SK-N-SH (cell line): ENCODE measurements around the gene LENG9. TPM values are rescaled to one million over a fixed set of nuclear protein-coding genes. Genes with fewer than 3 reads are reported as not detected.

Source experiments
- CTCF ChIA-PET: fragments of 300-600, 350-600 bp; formaldehyde crosslinking; extraction: SDS; loops from one replicate; lab custom pipeline; 2021; lab: Yijun Ruan, JAX
- POLR2A ChIA-PET: fragments of 350-600 bp; sonication (Branson Sonifier 250); formaldehyde crosslinking; extraction: SDS; loops from one replicate; lab custom pipeline; 2020; ENCODE audit warnings: antibody characterized with exemption, inconsistent platforms; lab: Yijun Ruan, JAX
- DNase-seq: peaks from one replicate; pipeline ENCODE4 v3.0.0; 2012
- H2AFZ ChIP-seq: fragments of 200-600 bp; sonication (generic); 2 replicates; pipeline ENCODE4 v1.8.1; 2016; ENCODE audit warnings: antibody characterized with exemption, mild to moderate bottlenecking, low read depth
- H3F3A ChIP-seq: fragments of 200-600 bp; sonication (generic); replicated peaks from 2 replicates; pipeline ENCODE3; 2016; ENCODE audit warnings: antibody characterized with exemption, mild to moderate bottlenecking; ENCODE audit not compliant: insufficient read depth
- H3K27ac ChIP-seq, 2 experiments: fragments of 200-500 bp in 1 of 2; fragments of 200-600 bp in 1 of 2; sonication (Bioruptor generic) in 1 of 2; sonication (generic), shearing (Covaris generic) in 1 of 2; 2 replicates each; pipeline versions ENCODE4 v1.5.1 to v1.6.1; 2014 to 2016; ENCODE audit warnings: low read depth in 2 of 2, inconsistent platforms in 1 of 2, low read length in 1 of 2, mild to moderate bottlenecking in 1 of 2, mixed read lengths in 1 of 2
- H3K27me3 ChIP-seq: fragments of 200-600 bp; sonication (generic), shearing (Covaris generic); 2 replicates; pipeline ENCODE4 v1.6.1; 2016; ENCODE audit warnings: mixed run types; ENCODE audit not compliant: insufficient read depth
- H3K36me3 ChIP-seq, 2 experiments: fragments of 200-500 bp in 1 of 2; fragments of 200-600 bp in 1 of 2; sonication (Bioruptor generic) in 1 of 2; sonication (generic) in 1 of 2; replicated peaks in 1 of 2; 2 replicates each; pipeline versions ENCODE3 to v1.5.1; 2014 to 2016; ENCODE audit warnings: low read length in 1 of 2, mild to moderate bottlenecking in 1 of 2; ENCODE audit not compliant: insufficient read depth in 2 of 2, control insufficient read depth in 1 of 2
- H3K4me1 ChIP-seq, 2 experiments: fragments of 200-500 bp in 1 of 2; fragments of 200-600 bp in 1 of 2; sonication (Bioruptor generic) in 1 of 2; sonication (generic), shearing (Covaris generic) in 1 of 2; 2 replicates each; pipeline versions ENCODE4 v1.5.1 to v1.6.1; 2014 to 2016; ENCODE audit warnings: low read depth in 1 of 2, low read length in 1 of 2, mixed run types in 1 of 2; ENCODE audit not compliant: insufficient read depth in 2 of 2, control insufficient read depth in 1 of 2
- H3K4me2 ChIP-seq: fragments of 200-600 bp; sonication (generic), shearing (Covaris generic); 2 replicates; pipeline ENCODE4 v1.6.1; 2017; ENCODE audit warnings: mixed run types
- H3K4me3 ChIP-seq, 2 experiments: fragments of 200-500 bp in 1 of 2; fragments of 200-600 bp in 1 of 2; sonication (Bioruptor generic) in 1 of 2; sonication (generic), shearing (Covaris generic) in 1 of 2; 2 replicates each; pipeline versions ENCODE4 v1.5.1 to v1.8.1; 2014 to 2016; ENCODE audit warnings: low read depth in 2 of 2, inconsistent platforms in 1 of 2, low read length in 1 of 2, mild to moderate bottlenecking in 1 of 2, mixed read lengths in 1 of 2, moderate library complexity in 1 of 2
- H3K79me2 ChIP-seq: fragments of 200-600 bp; sonication (generic); 2 replicates; pipeline ENCODE4 v1.8.1; 2017; ENCODE audit warnings: mild to moderate bottlenecking; ENCODE audit not compliant: insufficient read depth
- H3K9ac ChIP-seq: fragments of 200-600 bp; sonication (generic); 2 replicates; pipeline ENCODE4 v1.6.1; 2017; ENCODE audit warnings: mixed run types
- H3K9me2 ChIP-seq: fragments of 200-600 bp; sonication (generic); 2 replicates; pipeline ENCODE4 v1.6.1; 2017; ENCODE audit warnings: mixed run types
- H3K9me3 ChIP-seq: fragments of 200-600 bp; sonication (generic); 2 replicates; pipeline ENCODE4 v1.6.1; 2017; ENCODE audit warnings: mixed run types, mild to moderate bottlenecking, moderate library complexity
- H4K20me1 ChIP-seq: fragments of 200-600 bp; sonication (generic); 2 replicates; pipeline ENCODE4 v1.6.1; 2017; ENCODE audit warnings: mild to moderate bottlenecking, mixed run types; ENCODE audit not compliant: insufficient read depth
- CHD2 ChIP-seq: fragments of 150-350 bp; IDR thresholded peaks from 2 replicates; pipeline ENCODE4 v1.6.1; 2018; ENCODE audit warnings: low read length; ENCODE audit not compliant: partially characterized antibody
- FOXJ3 ChIP-seq: sonication (generic); formaldehyde crosslinking; IDR thresholded peaks from 2 replicates; pipeline ENCODE4 v1.5.1; 2020; ENCODE audit warnings: mild to moderate bottlenecking, missing genetic modification reagents
- FOXM1 ChIP-seq: IDR thresholded peaks from 2 replicates; pipeline ENCODE4 v1.4.0; 2012; ENCODE audit warnings: low read depth, mild to moderate bottlenecking
- MEF2A ChIP-seq: IDR thresholded peaks from 2 replicates; pipeline ENCODE4 v1.4.0; 2012; ENCODE audit warnings: low read depth, borderline replicate concordance
- NRF1 ChIP-seq: IDR thresholded peaks from 2 replicates; pipeline ENCODE4 v1.6.1; 2012; ENCODE audit warnings: low read depth, mild to moderate bottlenecking, low read length
- RAD21 ChIP-seq: IDR thresholded peaks from 2 replicates; pipeline ENCODE4 v1.6.1; 2012; ENCODE audit warnings: mild to moderate bottlenecking, low read length
- RXRA ChIP-seq: IDR thresholded peaks from 2 replicates; pipeline ENCODE4 v1.4.0; 2012; ENCODE audit warnings: low read depth, mild to moderate bottlenecking, borderline replicate concordance
- SIN3A ChIP-seq: IDR thresholded peaks from 2 replicates; pipeline ENCODE4 v1.6.1; 2012; ENCODE audit warnings: low read depth, mild to moderate bottlenecking, low read length, moderate library complexity, borderline replicate concordance
- TAF1 ChIP-seq: IDR thresholded peaks from 2 replicates; pipeline ENCODE4 v1.6.1; 2012; ENCODE audit warnings: low read depth, mild to moderate bottlenecking, low read length, moderate library complexity, borderline replicate concordance
- YY1 ChIP-seq: IDR thresholded peaks from 2 replicates; pipeline ENCODE4 v1.4.0; 2012; ENCODE audit warnings: low read depth, mild to moderate bottlenecking
- WGBS: methylation state at CpG from one replicate; pipeline ENCODE4 v1.1.6; 2017; ENCODE audit warnings: low lambda C conversion rate; 5-methylcytosine and 5-hydroxymethylcytosine counted together
- polyA plus RNA-seq, 3 experiments: library from polyadenylated mRNA; depleted of rRNA; stranded (reverse); fragments of >200 nt; gene quantifications; 2 replicates each; pipeline ENCODE4 v1.2.3, GENCODE V29; 2012
- TF ChIP-seq, protein P1 (sequence below): fragments of 150-350 bp; IDR thresholded peaks from 2 replicates; pipeline ENCODE4 v1.6.1; 2016; ENCODE audit warnings: mild to moderate bottlenecking, low read depth, low read length
- TF ChIP-seq, protein P2 (sequence below): IDR thresholded peaks from 2 replicates; pipeline ENCODE4 v1.4.0; 2012; ENCODE audit warnings: low read depth
- TF ChIP-seq, protein P3 (sequence below): IDR thresholded peaks from 2 replicates; pipeline ENCODE4 v1.4.0; 2012; ENCODE audit warnings: low read depth, borderline replicate concordance
- TF ChIP-seq, protein P4 (sequence below): IDR thresholded peaks from 2 replicates; pipeline ENCODE4; 2012
- TF ChIP-seq, protein P5 (sequence below): IDR thresholded peaks from 2 replicates; pipeline ENCODE4 v1.6.1; 2012; ENCODE audit warnings: mild to moderate bottlenecking, low read depth, low read length, moderate library complexity

Gene LENG9
- polyA plus RNA-seq, 1 of the 3 experiments (the other 2 are of a cell fraction) = 0.20 TPM

DNA sequence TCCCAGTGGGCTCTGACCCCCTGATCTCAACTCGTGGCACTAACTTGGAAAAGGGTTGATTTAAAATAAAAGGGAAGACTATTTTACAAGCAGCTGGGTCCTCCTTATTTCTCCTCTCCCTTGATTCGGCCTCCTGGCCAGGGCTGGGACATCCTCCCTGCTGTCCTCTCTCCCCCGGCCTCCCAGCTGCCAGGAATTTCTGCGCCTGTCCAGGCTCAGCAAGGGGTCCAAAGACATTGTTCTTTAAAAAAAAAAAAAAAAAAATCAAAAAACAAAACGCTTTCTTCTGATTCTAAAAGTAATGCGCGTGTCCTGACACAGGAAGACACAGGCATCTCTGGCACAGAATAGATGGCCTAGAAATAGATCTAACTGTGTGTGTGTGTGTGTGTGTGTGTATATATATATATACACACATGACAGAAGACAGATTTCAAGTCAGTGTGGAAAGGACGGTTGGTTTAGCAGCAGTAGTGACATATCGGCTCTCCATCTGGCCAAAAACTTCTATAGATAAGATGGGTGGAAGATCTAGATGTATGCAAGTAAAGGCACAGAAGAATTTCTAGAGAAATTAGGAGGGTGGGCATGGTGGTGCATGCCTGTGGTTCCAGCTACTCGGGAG is 26.8 kb downstream of the LENG9 start:
- 93% methylated on average over 10 of the region's 10 CpGs for WGBS
- TF ChIP-seq FOXM1 (no peak), NRF1 (no peak)
- TF ChIP-seq, all 33 proteins: peak for 0
- CTCF ChIA-PET = no interaction called here
- Histone ChIP-seq H3K27me3 (no peaks in the 10 kb centered on the region), H3K9me3 (no peaks in the 10 kb centered on the region), H3K4me2 (no peak overlapping the region), H3F3A (no peaks in the 10 kb centered on the region), H4K20me1 (peaks cover 17% of the 10 kb centered on the region; the same call in 1 of the 2 replicates), H2AFZ (no peak overlapping the region), H3K27ac (no peak overlapping the region), H3K36me3 (no peaks in the 10 kb centered on the region), H3K79me2 (peaks cover 7% of the 10 kb centered on the region; the same call in 1 of the 2 replicates), H3K4me1 (no peaks in the 10 kb centered on the region), H3K9ac (no peak overlapping the region), H3K9me2 (no peaks in the 10 kb centered on the region), H3K4me3 (no peak overlapping the region)
- POLR2A ChIA-PET = interaction anchor here (0.7 to 1.6 kb wide), 2 partner anchors 12 to 24 kb away, joined by 4 to 6 read pairs; partner anchors contain the start of gene LENG8
- no peak for DNase-seq

DNA sequence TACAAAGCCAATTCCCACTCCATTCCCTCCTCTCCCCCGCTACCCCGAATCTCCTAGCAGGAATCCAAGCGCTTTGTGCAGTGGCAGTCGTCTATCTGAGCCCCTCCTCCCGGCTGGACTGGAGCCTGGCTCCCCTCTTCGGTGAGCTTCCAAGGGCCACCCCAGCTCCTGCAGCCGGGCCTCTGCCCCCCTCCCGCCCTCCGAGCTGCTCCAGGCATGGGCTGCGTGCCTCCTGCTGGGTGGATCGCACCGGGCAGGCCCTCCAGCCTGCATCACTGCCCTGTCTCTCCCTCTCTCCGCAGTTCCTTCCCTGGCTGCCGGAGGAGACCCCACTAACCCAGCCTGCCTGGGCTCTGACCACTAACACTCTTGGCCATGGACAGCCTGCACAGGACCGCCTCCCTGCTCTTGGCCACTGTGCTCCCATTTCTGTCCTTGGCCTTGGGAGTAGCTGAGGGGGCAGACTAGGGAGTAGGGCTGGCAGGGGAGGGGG is 27.5 kb downstream of the LENG9 start:
- peaks cover 7% of the 10 kb centered on the region; the same call in 1 of the 2 replicates for H3K79me2 ChIP-seq

More for the DNA sequence above, 27.5 kb downstream of the LENG9 start:
- ChIA-PET CTCF (no interaction called here), POLR2A (no interaction called here)
- Histone ChIP-seq H3K9me2 (no peaks in the 10 kb centered on the region), H3F3A (no peaks in the 10 kb centered on the region), H3K9ac (no peak overlapping the region), H2AFZ (no peak overlapping the region), H4K20me1 (peaks cover 17% of the 10 kb centered on the region; the same call in 1 of the 2 replicates), H3K27ac (no peak overlapping the region), H3K36me3 (no peaks in the 10 kb centered on the region), H3K9me3 (no peaks in the 10 kb centered on the region), H3K27me3 (no peaks in the 10 kb centered on the region)
- DNase-seq = no peak
- TF ChIP-seq TAF1 (no peak), SIN3A (no peak), FOXJ3 (CRISPR knock-in tag) (no peak), YY1 (no peak), FOXM1 (no peak), RXRA (no peak), MEF2A (no peak), RAD21 (no peak), CHD2 (no peak)
- TF ChIP-seq, protein P1, sequence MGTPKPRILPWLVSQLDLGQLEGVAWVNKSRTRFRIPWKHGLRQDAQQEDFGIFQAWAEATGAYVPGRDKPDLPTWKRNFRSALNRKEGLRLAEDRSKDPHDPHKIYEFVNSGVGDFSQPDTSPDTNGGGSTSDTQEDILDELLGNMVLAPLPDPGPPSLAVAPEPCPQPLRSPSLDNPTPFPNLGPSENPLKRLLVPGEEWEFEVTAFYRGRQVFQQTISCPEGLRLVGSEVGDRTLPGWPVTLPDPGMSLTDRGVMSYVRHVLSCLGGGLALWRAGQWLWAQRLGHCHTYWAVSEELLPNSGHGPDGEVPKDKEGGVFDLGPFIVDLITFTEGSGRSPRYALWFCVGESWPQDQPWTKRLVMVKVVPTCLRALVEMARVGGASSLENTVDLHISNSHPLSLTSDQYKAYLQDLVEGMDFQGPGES = no peak
- TF ChIP-seq, protein P2, sequence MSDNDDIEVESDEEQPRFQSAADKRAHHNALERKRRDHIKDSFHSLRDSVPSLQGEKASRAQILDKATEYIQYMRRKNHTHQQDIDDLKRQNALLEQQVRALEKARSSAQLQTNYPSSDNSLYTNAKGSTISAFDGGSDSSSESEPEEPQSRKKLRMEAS = no peak
- TF ChIP-seq, protein P3, sequence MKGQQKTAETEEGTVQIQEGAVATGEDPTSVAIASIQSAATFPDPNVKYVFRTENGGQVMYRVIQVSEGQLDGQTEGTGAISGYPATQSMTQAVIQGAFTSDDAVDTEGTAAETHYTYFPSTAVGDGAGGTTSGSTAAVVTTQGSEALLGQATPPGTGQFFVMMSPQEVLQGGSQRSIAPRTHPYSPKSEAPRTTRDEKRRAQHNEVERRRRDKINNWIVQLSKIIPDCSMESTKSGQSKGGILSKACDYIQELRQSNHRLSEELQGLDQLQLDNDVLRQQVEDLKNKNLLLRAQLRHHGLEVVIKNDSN = no peak
- TF ChIP-seq, protein P4, sequence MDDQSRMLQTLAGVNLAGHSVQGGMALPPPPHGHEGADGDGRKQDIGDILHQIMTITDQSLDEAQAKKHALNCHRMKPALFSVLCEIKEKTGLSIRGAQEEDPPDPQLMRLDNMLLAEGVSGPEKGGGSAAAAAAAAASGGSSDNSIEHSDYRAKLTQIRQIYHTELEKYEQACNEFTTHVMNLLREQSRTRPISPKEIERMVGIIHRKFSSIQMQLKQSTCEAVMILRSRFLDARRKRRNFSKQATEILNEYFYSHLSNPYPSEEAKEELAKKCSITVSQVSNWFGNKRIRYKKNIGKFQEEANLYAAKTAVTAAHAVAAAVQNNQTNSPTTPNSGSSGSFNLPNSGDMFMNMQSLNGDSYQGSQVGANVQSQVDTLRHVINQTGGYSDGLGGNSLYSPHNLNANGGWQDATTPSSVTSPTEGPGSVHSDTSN = no peak
- TF ChIP-seq, protein P5, sequence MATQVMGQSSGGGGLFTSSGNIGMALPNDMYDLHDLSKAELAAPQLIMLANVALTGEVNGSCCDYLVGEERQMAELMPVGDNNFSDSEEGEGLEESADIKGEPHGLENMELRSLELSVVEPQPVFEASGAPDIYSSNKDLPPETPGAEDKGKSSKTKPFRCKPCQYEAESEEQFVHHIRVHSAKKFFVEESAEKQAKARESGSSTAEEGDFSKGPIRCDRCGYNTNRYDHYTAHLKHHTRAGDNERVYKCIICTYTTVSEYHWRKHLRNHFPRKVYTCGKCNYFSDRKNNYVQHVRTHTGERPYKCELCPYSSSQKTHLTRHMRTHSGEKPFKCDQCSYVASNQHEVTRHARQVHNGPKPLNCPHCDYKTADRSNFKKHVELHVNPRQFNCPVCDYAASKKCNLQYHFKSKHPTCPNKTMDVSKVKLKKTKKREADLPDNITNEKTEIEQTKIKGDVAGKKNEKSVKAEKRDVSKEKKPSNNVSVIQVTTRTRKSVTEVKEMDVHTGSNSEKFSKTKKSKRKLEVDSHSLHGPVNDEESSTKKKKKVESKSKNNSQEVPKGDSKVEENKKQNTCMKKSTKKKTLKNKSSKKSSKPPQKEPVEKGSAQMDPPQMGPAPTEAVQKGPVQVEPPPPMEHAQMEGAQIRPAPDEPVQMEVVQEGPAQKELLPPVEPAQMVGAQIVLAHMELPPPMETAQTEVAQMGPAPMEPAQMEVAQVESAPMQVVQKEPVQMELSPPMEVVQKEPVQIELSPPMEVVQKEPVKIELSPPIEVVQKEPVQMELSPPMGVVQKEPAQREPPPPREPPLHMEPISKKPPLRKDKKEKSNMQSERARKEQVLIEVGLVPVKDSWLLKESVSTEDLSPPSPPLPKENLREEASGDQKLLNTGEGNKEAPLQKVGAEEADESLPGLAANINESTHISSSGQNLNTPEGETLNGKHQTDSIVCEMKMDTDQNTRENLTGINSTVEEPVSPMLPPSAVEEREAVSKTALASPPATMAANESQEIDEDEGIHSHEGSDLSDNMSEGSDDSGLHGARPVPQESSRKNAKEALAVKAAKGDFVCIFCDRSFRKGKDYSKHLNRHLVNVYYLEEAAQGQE = no peak
- TF ChIP-seq, all 33 proteins: peak for 0
- Histone ChIP-seq H3K4me3 (no peak overlapping the region), H3K4me1 (peaks cover 0 to 5% of the 10 kb centered on the region in 2 experiments; a peak in 1 of 4 replicates), H3K4me2 (no peak overlapping the region)
- 91% methylated on average over 9 of the region's 15 CpGs for WGBS
